H1 (cell line): Measurements from ENCODE around the gene SFXN2.

Source experiments
- EP300 ChIP-seq, 2 experiments: IDR thresholded peaks; 1 replicate in 1 of 2; 2 replicates in 1 of 2; pipeline ENCODE4 v1.6.1; 2011 to 2012; ENCODE audit warnings: low read depth in 2 of 2, low read length in 2 of 2, mild to moderate bottlenecking in 2 of 2, borderline replicate concordance in 1 of 2, inconsistent platforms in 1 of 2, moderate library complexity in 1 of 2
- POLR2A ChIP-seq, 2 experiments: IDR thresholded peaks; 1 replicate in 1 of 2; 2 replicates in 1 of 2; pipeline ENCODE4 v1.6.1; 2011; ENCODE audit warnings: low read depth in 2 of 2, low read length in 2 of 2, mild to moderate bottlenecking in 2 of 2; ENCODE audit errors: control extremely low read depth in 1 of 2
- POLR2AphosphoS5 ChIP-seq: IDR thresholded peaks from 2 replicates; pipeline ENCODE4 v1.6.1; 2011; ENCODE audit warnings: low read depth, low read length
- RAD21 ChIP-seq, 2 experiments: IDR thresholded peaks in 1 of 2; conservative IDR thresholded peaks in 1 of 2; 2 replicates each; pipeline ENCODE4 v1.6.1; 2011; ENCODE audit warnings: low read depth in 2 of 2, low read length in 2 of 2, improper control_type of control experiment in 1 of 2, inconsistent platforms in 1 of 2, mild to moderate bottlenecking in 1 of 2, moderate library complexity in 1 of 2
- TF ChIP-seq, protein P1 (sequence below), 3 experiments: IDR thresholded peaks; 1 replicate in 2 of 3; 2 replicates in 1 of 3; pipeline versions ENCODE4 v1.5.1 to v1.6.1; 2011; ENCODE audit warnings: low read length in 3 of 3, mild to moderate bottlenecking in 3 of 3, inconsistent platforms in 2 of 3, low read depth in 1 of 3, moderate library complexity in 1 of 3; ENCODE audit not compliant: insufficient read depth in 1 of 3; ENCODE audit errors: control extremely low read depth in 1 of 3

DNA sequence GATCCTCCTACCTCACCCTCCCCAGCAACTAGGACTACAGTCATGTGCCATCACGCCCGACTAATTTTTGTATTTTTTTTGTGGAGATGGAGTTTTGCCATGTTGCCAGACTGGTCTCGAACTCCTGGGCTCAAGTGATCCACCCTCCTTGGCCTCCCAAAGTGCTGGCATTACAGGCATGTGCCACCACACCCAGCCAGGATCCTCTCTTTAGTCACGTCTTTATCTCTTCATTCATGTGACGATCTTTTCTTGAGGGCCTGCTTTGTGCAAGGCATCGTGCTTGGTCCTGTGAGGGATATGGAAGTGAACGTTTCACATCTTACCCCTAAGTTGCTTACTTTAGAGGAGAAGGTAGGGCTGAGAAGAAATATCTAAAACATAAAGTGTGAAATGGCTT is 50.9 kb downstream of the SFXN2 start:
- no peak for TF ChIP-seq POLR2A (IDR thresholded peaks at IDR 0.05; ENCODE audit: control extremely low read depth in 1 of 2, low read depth in 2 of 2, low read length in 2 of 2)
- no peak for TF ChIP-seq EP300 (IDR thresholded peaks at IDR 0.05; ENCODE audit: borderline replicate concordance in 1 of 2, low read depth in 2 of 2, low read length in 2 of 2)
- TF ChIP-seq, protein P1, sequence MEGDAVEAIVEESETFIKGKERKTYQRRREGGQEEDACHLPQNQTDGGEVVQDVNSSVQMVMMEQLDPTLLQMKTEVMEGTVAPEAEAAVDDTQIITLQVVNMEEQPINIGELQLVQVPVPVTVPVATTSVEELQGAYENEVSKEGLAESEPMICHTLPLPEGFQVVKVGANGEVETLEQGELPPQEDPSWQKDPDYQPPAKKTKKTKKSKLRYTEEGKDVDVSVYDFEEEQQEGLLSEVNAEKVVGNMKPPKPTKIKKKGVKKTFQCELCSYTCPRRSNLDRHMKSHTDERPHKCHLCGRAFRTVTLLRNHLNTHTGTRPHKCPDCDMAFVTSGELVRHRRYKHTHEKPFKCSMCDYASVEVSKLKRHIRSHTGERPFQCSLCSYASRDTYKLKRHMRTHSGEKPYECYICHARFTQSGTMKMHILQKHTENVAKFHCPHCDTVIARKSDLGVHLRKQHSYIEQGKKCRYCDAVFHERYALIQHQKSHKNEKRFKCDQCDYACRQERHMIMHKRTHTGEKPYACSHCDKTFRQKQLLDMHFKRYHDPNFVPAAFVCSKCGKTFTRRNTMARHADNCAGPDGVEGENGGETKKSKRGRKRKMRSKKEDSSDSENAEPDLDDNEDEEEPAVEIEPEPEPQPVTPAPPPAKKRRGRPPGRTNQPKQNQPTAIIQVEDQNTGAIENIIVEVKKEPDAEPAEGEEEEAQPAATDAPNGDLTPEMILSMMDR (IDR thresholded peaks at IDR 0.05; ENCODE audit: control extremely low read depth in 1 of 3, insufficient read depth in 1 of 3, low read depth in 1 of 3, low read length in 3 of 3): no peak
- no peak for TF ChIP-seq RAD21 (IDR thresholded peaks at IDR 0.05 in 1 of 2, conservative IDR thresholded peaks at IDR 0.05 in 1 of 2; ENCODE audit: low read depth in 2 of 2, low read length in 2 of 2)
- TF ChIP-seq POLR2AphosphoS5: no peak
